GM10266 (cell line): ENCODE measurements around the gene LAMC1.

Source experiments
- DNase-seq: peaks from one replicate; pipeline ENCODE4 v3.0.0; 2012; ENCODE audit errors: extremely low spot score
- TF ChIP-seq, protein P1 (sequence below): IDR thresholded peaks from 2 replicates; pipeline ENCODE4 v1.5.1; 2012; ENCODE audit warnings: mild to moderate bottlenecking, low read depth; ENCODE audit not compliant: control insufficient read depth, insufficient read depth; ENCODE audit errors: missing control alignments

The LAMC1 gene

GRCh38 chr1:183027031-183027430, 3.8 kb downstream of the LAMC1 start:
- TF ChIP-seq, protein P1, sequence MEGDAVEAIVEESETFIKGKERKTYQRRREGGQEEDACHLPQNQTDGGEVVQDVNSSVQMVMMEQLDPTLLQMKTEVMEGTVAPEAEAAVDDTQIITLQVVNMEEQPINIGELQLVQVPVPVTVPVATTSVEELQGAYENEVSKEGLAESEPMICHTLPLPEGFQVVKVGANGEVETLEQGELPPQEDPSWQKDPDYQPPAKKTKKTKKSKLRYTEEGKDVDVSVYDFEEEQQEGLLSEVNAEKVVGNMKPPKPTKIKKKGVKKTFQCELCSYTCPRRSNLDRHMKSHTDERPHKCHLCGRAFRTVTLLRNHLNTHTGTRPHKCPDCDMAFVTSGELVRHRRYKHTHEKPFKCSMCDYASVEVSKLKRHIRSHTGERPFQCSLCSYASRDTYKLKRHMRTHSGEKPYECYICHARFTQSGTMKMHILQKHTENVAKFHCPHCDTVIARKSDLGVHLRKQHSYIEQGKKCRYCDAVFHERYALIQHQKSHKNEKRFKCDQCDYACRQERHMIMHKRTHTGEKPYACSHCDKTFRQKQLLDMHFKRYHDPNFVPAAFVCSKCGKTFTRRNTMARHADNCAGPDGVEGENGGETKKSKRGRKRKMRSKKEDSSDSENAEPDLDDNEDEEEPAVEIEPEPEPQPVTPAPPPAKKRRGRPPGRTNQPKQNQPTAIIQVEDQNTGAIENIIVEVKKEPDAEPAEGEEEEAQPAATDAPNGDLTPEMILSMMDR, result no peak
- no peak for DNase-seq

DNA sequence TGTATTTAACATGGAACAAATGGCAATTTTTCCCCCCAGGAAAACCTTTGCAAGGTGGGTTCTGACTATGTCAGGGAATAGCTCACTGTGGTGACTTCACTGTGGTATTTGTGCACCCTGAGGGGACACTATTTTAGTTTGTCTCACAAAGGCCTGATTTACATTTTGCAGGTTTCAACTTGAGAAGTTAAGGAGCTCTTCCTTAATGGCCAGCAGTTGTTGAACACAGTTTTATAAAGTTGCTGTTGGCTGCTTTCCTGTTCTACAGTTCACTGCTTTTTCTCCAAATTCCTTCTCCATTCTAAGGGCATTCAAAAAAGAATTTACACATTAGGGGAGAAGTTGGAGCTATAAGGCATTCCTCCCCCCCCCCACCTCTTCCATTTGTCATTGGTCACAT, 4.6 kb downstream of the LAMC1 start:
- TF ChIP-seq, protein P1, result no peak
- DNase-seq, result no peak

- DNase-seq, result no peak
These were observed 6.4 kb downstream of the LAMC1 start for GRCh38 chr1:183029591-183030000.

GRCh38 chr1:183030053-183030452, 6.8 kb downstream of the LAMC1 start:
- no peak for DNase-seq
- TF ChIP-seq, protein P1, result no peak

More at GRCh38 chr1:183029591-183030000, 6.4 kb downstream of the LAMC1 start:
- TF ChIP-seq, protein P1, result no peak

DNA sequence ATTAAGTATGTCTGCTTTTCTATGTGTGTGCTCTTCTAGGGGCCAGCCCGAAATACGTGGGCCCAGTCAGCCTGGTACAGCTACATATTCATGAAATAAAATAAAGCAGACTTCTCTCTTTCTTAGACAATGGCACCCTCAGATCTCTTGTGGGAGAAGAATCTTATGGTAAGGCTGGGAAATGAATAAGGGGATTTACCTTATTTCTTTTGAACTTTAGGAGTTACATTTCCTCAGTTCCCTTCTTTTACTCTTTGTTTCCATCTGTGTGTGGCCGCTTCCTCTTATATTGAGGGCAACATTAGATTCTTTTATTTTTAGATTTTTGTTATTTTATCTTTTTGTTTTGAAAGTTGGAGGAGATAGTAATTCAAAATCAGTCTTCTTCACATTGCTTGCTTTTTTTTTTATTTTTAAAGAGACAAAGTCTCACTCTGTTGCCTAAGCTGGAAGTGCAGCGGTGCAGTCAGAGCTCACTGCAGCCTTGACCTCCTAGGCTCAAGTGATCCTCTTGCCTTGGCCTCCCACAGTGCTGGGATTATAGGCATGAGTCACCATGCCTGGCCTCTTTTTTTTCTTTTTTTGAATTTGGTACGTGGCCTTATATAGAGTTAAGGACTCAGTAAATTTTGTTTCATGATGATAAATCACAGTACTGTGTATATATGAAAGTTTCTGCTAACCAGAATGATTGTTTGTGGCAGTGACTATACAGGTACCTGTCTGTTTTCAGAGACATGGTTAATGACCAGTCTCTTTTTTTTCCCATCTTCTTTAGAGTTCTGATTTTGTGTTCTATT, 9.1 kb downstream of the LAMC1 start:
- no peak for DNase-seq
- TF ChIP-seq, protein P1, result no peak

GRCh38 chr1:183033205-183033604, 10.0 kb downstream of the LAMC1 start:
- DNase-seq, result no peak
- TF ChIP-seq, protein P1, result no peak

DNA sequence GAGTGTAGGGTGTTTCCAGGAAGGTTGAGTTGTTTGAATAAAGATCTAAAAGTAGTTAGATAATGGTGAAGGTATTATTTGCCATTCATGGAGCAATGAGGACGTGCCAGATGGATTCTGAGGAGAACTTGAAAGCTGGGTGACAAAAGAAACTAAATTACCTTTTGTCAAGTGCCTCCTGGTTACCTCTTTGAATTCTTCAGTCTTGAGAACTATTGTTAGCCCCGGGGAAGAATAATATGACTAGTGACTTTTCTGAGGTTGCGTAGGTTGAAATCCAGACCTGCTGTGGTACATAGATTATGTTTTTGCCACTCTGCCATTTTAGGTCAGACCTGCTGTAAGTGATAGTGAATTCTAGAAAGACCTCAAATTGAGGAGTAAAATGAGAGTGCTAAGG, 11.5 kb downstream of the LAMC1 start:
- DNase-seq, result no peak
- TF ChIP-seq, protein P1, result no peak
